H1 (cell line): ENCODE data around the gene AGXT2. TPM values are rescaled to one million over a fixed set of nuclear protein-coding genes. Genes with fewer than 3 reads are reported as not detected.

Source experiments
- CTCF ChIA-PET: fragments of 300-600 bp; sonication (Branson Sonifier 250); formaldehyde crosslinking; loops from one replicate; lab custom pipeline; 2021; ENCODE audit not compliant: partially characterized antibody; lab: Charles Lee
- POLR2A ChIA-PET: fragments of 300-600 bp; sonication (Branson Sonifier 250); formaldehyde crosslinking; loops from one replicate; lab custom pipeline; 2021; ENCODE audit warnings: inconsistent platforms; ENCODE audit not compliant: partially characterized antibody; lab: Charles Lee
- DNase-seq, 2 experiments: peaks; one replicate each; pipeline versions ENCODE4 v3.0.0 to v3.0.0-alpha.2; 2010 to 2022; ENCODE audit warnings: low spot score in 2 of 2, low read depth in 1 of 2, mixed read lengths in 1 of 2
- FAIRE-seq: peaks from 2 replicates; lab custom pipeline; 2011; peaks lifted over from hg19 to GRCh38; lab: Jason Lieb, UNC
- H2AFZ ChIP-seq: 2 replicates; pipeline ENCODE4 v1.8.1; 2012; ENCODE audit warnings: low read length, inconsistent platforms
- H2AK5ac ChIP-seq: 2 replicates; pipeline ENCODE4 v1.6.1; 2013; ENCODE audit warnings: low read depth, low read length
- H2BK120ac ChIP-seq: replicated peaks from 2 replicates; pipeline ENCODE3; 2013; ENCODE audit warnings: low read depth, low read length, inconsistent platforms
- H2BK12ac ChIP-seq: 2 replicates; pipeline ENCODE4 v1.6.1; 2013; ENCODE audit warnings: low read depth, low read length
- H2BK15ac ChIP-seq: 2 replicates; pipeline ENCODE4 v1.6.1; 2013; ENCODE audit warnings: low read length
- H2BK20ac ChIP-seq: 2 replicates; pipeline ENCODE4 v1.6.1; 2013; ENCODE audit warnings: low read length
- H2BK5ac ChIP-seq: 2 replicates; pipeline ENCODE4 v1.6.1; 2013; ENCODE audit warnings: low read depth, low read length
- H3K14ac ChIP-seq: 2 replicates; pipeline ENCODE4 v1.6.1; 2013; ENCODE audit warnings: inconsistent platforms; ENCODE audit not compliant: insufficient read length
- H3K18ac ChIP-seq: 2 replicates; pipeline ENCODE4 v1.6.1; 2013; ENCODE audit warnings: low read length; ENCODE audit errors: extremely low read depth
- H3K23ac ChIP-seq: 2 replicates; pipeline ENCODE4 v1.6.1; 2013; ENCODE audit warnings: inconsistent platforms; ENCODE audit not compliant: insufficient read length
- H3K23me2 ChIP-seq: 2 replicates; pipeline ENCODE4 v1.6.1; 2013; ENCODE audit warnings: low read depth, low read length
- H3K27ac ChIP-seq: 2 replicates; pipeline ENCODE4 v1.6.1; 2011; ENCODE audit warnings: low read depth, low read length, inconsistent platforms
- H3K27me3 ChIP-seq, 4 experiments: replicated peaks in 1 of 4; 1 replicate in 1 of 4; 2 replicates in 3 of 4; pipeline versions ENCODE4 v1.6.1 to v1.8.1; 2011 to 2013; ENCODE audit warnings: low read length in 3 of 4, mild to moderate bottlenecking in 3 of 4, inconsistent platforms in 2 of 4, mixed read lengths in 2 of 4, moderate library complexity in 1 of 4; ENCODE audit not compliant: control insufficient read depth in 3 of 4, insufficient read depth in 3 of 4; ENCODE audit errors: extremely low read depth in 1 of 4
- H3K36me3 ChIP-seq, 4 experiments: 2 replicates each; pipeline versions ENCODE4 v1.6.1 to v1.8.1; 2011 to 2013; ENCODE audit warnings: mild to moderate bottlenecking in 4 of 4, low read length in 3 of 4, moderate library complexity in 2 of 4, control low read depth in 1 of 4, inconsistent platforms in 1 of 4; ENCODE audit not compliant: insufficient read depth in 4 of 4, control insufficient read depth in 2 of 4
- H3K4ac ChIP-seq: replicated peaks from 2 replicates; pipeline ENCODE3; 2013; ENCODE audit warnings: low read length, low read depth, mixed read lengths, inconsistent platforms; ENCODE audit not compliant: insufficient read length
- H3K4me1 ChIP-seq, 4 experiments: replicated peaks in 1 of 4; 1 replicate in 1 of 4; 2 replicates in 3 of 4; pipeline versions ENCODE4 v1.6.1 to v1.8.1; 2011 to 2013; ENCODE audit warnings: low read length in 3 of 4, inconsistent platforms in 2 of 4, mixed read lengths in 1 of 4; ENCODE audit not compliant: insufficient read depth in 4 of 4, control insufficient read depth in 3 of 4
- H3K4me2 ChIP-seq, 2 experiments: 2 replicates each; pipeline versions ENCODE4 v1.6.1 to v1.8.1; 2011 to 2013; ENCODE audit warnings: low read depth in 2 of 2, low read length in 2 of 2, control low read depth in 1 of 2, inconsistent platforms in 1 of 2, mild to moderate bottlenecking in 1 of 2; ENCODE audit not compliant: insufficient read depth in 1 of 2
- H3K4me3 ChIP-seq, 4 experiments: fragments of 200-600, 300-600 bp in 1 of 4; sonication (generic), shearing (Covaris generic), sonication (Bioruptor Twin) in 1 of 4; 2 replicates each; pipeline versions ENCODE4 v1.5.1 to v1.8.1; 2011 to 2016; ENCODE audit warnings: low read length in 4 of 4, low read depth in 3 of 4, control low read depth in 2 of 4, inconsistent platforms in 2 of 4, mild to moderate bottlenecking in 2 of 4, mixed read lengths in 1 of 4, moderate library complexity in 1 of 4; ENCODE audit not compliant: insufficient read depth in 2 of 4; ENCODE audit errors: extremely low read depth in 1 of 4
- H3K56ac ChIP-seq: replicated peaks from 2 replicates; pipeline ENCODE3; 2013; ENCODE audit warnings: low read depth, mild to moderate bottlenecking, mixed read lengths, low read length, inconsistent platforms; ENCODE audit not compliant: insufficient read length
- H3K79me1 ChIP-seq: 2 replicates; pipeline ENCODE4 v1.6.1; 2013; ENCODE audit warnings: low read depth, low read length, control low read depth
- H3K79me2 ChIP-seq, 2 experiments: 2 replicates each; pipeline versions ENCODE4 v1.6.1 to v1.8.1; 2012 to 2013; ENCODE audit warnings: low read length in 2 of 2, mild to moderate bottlenecking in 2 of 2, inconsistent platforms in 1 of 2; ENCODE audit not compliant: insufficient read depth in 2 of 2, control insufficient read depth in 1 of 2
- H3K9ac ChIP-seq, 4 experiments: replicated peaks in 1 of 4; 1 replicate in 1 of 4; 2 replicates in 3 of 4; pipeline versions ENCODE4 v1.6.1 to v1.8.1; 2011 to 2013; ENCODE audit warnings: low read depth in 3 of 4, low read length in 3 of 4, control low read depth in 2 of 4, mild to moderate bottlenecking in 2 of 4, moderate library complexity in 2 of 4, inconsistent platforms in 1 of 4; ENCODE audit errors: extremely low read depth in 1 of 4
- H3K9me3 ChIP-seq, 2 experiments: 2 replicates each; pipeline versions ENCODE4 v1.6.1 to v1.8.1; 2012 to 2013; ENCODE audit warnings: mild to moderate bottlenecking in 2 of 2, moderate library complexity in 2 of 2, control low read depth in 1 of 2, inconsistent platforms in 1 of 2, low read depth in 1 of 2, low read length in 1 of 2, mixed read lengths in 1 of 2; ENCODE audit not compliant: insufficient read depth in 2 of 2
- H4K20me1 ChIP-seq, 2 experiments: replicated peaks in 1 of 2; 2 replicates each; pipeline versions ENCODE3 to v1.8.1; 2011 to 2013; ENCODE audit warnings: inconsistent platforms in 2 of 2, low read length in 2 of 2, mild to moderate bottlenecking in 1 of 2; ENCODE audit not compliant: insufficient read depth in 2 of 2, control insufficient read depth in 1 of 2
- H4K5ac ChIP-seq: 2 replicates; pipeline ENCODE4 v1.6.1; 2013; ENCODE audit warnings: low read length, low read depth, mixed read lengths, inconsistent platforms; ENCODE audit not compliant: insufficient read length
- H4K8ac ChIP-seq: 2 replicates; pipeline ENCODE4 v1.8.0; 2013; ENCODE audit warnings: mild to moderate bottlenecking, moderate library complexity, low read length, inconsistent platforms; ENCODE audit not compliant: insufficient read depth; ENCODE audit errors: extremely low read depth
- H4K91ac ChIP-seq: replicated peaks from 2 replicates; pipeline ENCODE3; 2013; ENCODE audit warnings: low read length, mixed read lengths, inconsistent platforms; ENCODE audit not compliant: insufficient read length
- SIRT6 ChIP-seq: IDR thresholded peaks from one replicate; pipeline ENCODE4 v1.7.1; 2012; ENCODE audit warnings: low read length, inconsistent platforms
- WGBS, 2 experiments: shearing (Covaris generic) in 1 of 2; methylation state at CpG; one replicate each; pipeline versions ENCODE4 v1.1.6 to v1.1.7; 2013 to 2015; ENCODE audit warnings: low lambda C conversion rate in 2 of 2, mixed read lengths in 2 of 2, inconsistent platforms in 1 of 2, low coverage in 1 of 2, missing lambda C conversion rate in 1 of 2; ENCODE audit not compliant: insufficient replicate concordance in 2 of 2, insufficient coverage in 1 of 2, insufficient read length in 1 of 2; ENCODE audit errors: extremely low coverage in 1 of 2, missing lambda C conversion rate in 1 of 2; 5-methylcytosine and 5-hydroxymethylcytosine counted together
- polyA plus RNA-seq, 7 experiments: library from polyadenylated mRNA; depleted of rRNA in 3 of 7; stranded (reverse) in 5 of 7; unstranded in 2 of 7; fragments of >200 nt in 5 of 7; fragments of 200-250 nt in 2 of 7; gene quantifications; 1 replicate in 5 of 7; 2 replicates in 1 of 7; 4 replicates in 1 of 7; pipeline versions ENCODE4 v1.2.1 to v1.2.3, GENCODE V29; 2011 to 2013; ENCODE audit warnings: missing spikeins in 2 of 7, mixed read lengths in 2 of 7
- total RNA-seq: library from RNA; stranded (reverse); fragmentation: NEBNext Ultra II Directional; extraction: Animal tissue kit (Norgen Biotek cat#: 25700); gene quantifications from 2 replicates; pipeline ENCODE4 v1.2.1, GENCODE V29; 2021

Gene AGXT2
- total and polyA plus RNA-seq, 2 of the 8 experiments (the other 6 are each of a cell fraction or from before 2014, with no cell fraction given), result not detected

GRCh38 chr5:34982823-34983222 lies 64.9 kb downstream of the AGXT2 start:
- no peak overlapping the region for H2AFZ ChIP-seq
- POLR2A ChIA-PET, result no interaction called here
- WGBS, 2 experiments, result 87% methylated on average over 4 of the region's 4 CpGs; no CpG with 5 or more reads in 1 of the 2 experiments

More at GRCh38 chr5:34982823-34983222, 64.9 kb downstream of the AGXT2 start:
- H3K9ac ChIP-seq, result no peak overlapping the region
- no peak overlapping the region for H2BK12ac ChIP-seq
- no peak overlapping the region for H2BK120ac ChIP-seq
- H3K4me2 ChIP-seq, result no peak overlapping the region
- no peak overlapping the region for H3K14ac ChIP-seq
- H3K56ac ChIP-seq, result no peak overlapping the region
- H4K91ac ChIP-seq, result no peak overlapping the region
- H2BK20ac ChIP-seq, result no peak overlapping the region
- no peaks in the 10 kb centered on the region for H3K79me1 ChIP-seq
- no peak overlapping the region for H4K5ac ChIP-seq
- DNase-seq (no peak), FAIRE-seq (no peak)
- no peak overlapping the region for H3K27ac ChIP-seq
- H2BK15ac ChIP-seq, result no peak overlapping the region
- H2BK5ac ChIP-seq, result no peak overlapping the region
- CTCF ChIA-PET, result interaction anchor here (0.6 to 1.6 kb wide), 2 partner anchors 21 to 558 kb away, joined by 5 to 6 read pairs; no protein-coding TSS in a partner anchor
- H4K20me1 ChIP-seq, result no peaks in the 10 kb centered on the region
- H3K23ac ChIP-seq, result no peak overlapping the region
- H3K4me3 ChIP-seq, result no peak overlapping the region
- no peak overlapping the region for H4K8ac ChIP-seq
- no peaks in the 10 kb centered on the region for H3K23me2 ChIP-seq
- no peaks in the 10 kb centered on the region for H3K4me1 ChIP-seq
- no peaks in the 10 kb centered on the region for H3K27me3 ChIP-seq
- no peak for TF ChIP-seq SIRT6
- no peak overlapping the region for H3K4ac ChIP-seq
- H3K18ac ChIP-seq, result no peak overlapping the region
- H2AK5ac ChIP-seq, result no peak overlapping the region
- no peaks in the 10 kb centered on the region; a peak in 1 of 8 replicates for H3K36me3 ChIP-seq
- peaks cover 11 to 20% of the 10 kb centered on the region in 2 experiments; a peak in 3 of 4 replicates for H3K9me3 ChIP-seq
- no peaks in the 10 kb centered on the region for H3K79me2 ChIP-seq
